HepG2 (cell line): Measurements from ENCODE around the gene PDIA5. TPM values are rescaled to one million over a fixed set of nuclear protein-coding genes. Genes with fewer than 3 reads are reported as not detected.
A peak's percentile ranks its signal among the peaks of the same experiment; 100 is the strongest.

ENCODE experiments used
- CCAR2 ChIP-seq: fragments of 200-400 bp; formaldehyde crosslinking; optimal IDR thresholded peaks from 2 replicates; pipeline ENCODE3; 2018; ENCODE audit warnings: low read depth, mild to moderate bottlenecking, low read length, moderate library complexity
- ELF4 ChIP-seq: sonication (generic); formaldehyde crosslinking; IDR thresholded peaks from 2 replicates; pipeline ENCODE4 v1.5.0; 2020; ENCODE audit warnings: missing genetic modification reagents, mild to moderate bottlenecking, moderate library complexity, borderline replicate concordance
- KDM3A ChIP-seq: IDR thresholded peaks from 2 replicates; pipeline ENCODE4 v1.6.1; 2018; ENCODE audit warnings: low read depth, missing compliant biosample characterization
- MIER2 ChIP-seq: IDR thresholded peaks from 2 replicates; pipeline ENCODE4 v1.6.1; 2016; ENCODE audit warnings: missing biosample characterization, missing genetic modification reagents
- MYNN ChIP-seq: sonication (generic); formaldehyde crosslinking; IDR thresholded peaks from 2 replicates; pipeline ENCODE4 v1.4.0; 2020; ENCODE audit warnings: mild to moderate bottlenecking, low read depth, missing genetic modification reagents
- NFKBIZ ChIP-seq: IDR thresholded peaks from 2 replicates; pipeline ENCODE4 v1.6.1; 2018; ENCODE audit warnings: missing genetic modification reagents, missing compliant biosample characterization
- NPAS2 ChIP-seq: sonication (generic); formaldehyde crosslinking; IDR thresholded peaks from 2 replicates; pipeline ENCODE4 v1.8.0; 2022; ENCODE audit warnings: mild to moderate bottlenecking, missing genetic modification reagents, borderline replicate concordance
- RBFOX2 ChIP-seq: fragments of 200-400 bp; formaldehyde crosslinking; IDR thresholded peaks from 2 replicates; pipeline ENCODE4 v1.6.1; 2017; ENCODE audit warnings: low read depth, mild to moderate bottlenecking, low read length
- STAG1 ChIP-seq: sonication (generic); formaldehyde crosslinking; IDR thresholded peaks from 2 replicates; pipeline ENCODE4 v1.4.0; 2020; ENCODE audit warnings: missing genetic modification reagents
- TAF15 ChIP-seq: fragments of 200-400 bp; formaldehyde crosslinking; IDR thresholded peaks from one replicate; pipeline ENCODE4 v1.6.1; 2018; ENCODE audit warnings: mild to moderate bottlenecking, low read depth, low read length; ENCODE audit not compliant: poor library complexity, severe bottlenecking
- TBX3 ChIP-seq: fragments of 450-650 bp; IDR thresholded peaks from 2 replicates; pipeline ENCODE4 v1.6.1; 2017; ENCODE audit warnings: antibody characterized with exemption, mild to moderate bottlenecking, inconsistent platforms, borderline replicate concordance
- ZFAT ChIP-seq: sonication (generic); formaldehyde crosslinking; conservative IDR thresholded peaks from 2 replicates; pipeline ENCODE4 v1.8.1; 2023; ENCODE audit warnings: missing genetic modification reagents, inconsistent platforms
- ZFP1 ChIP-seq: IDR thresholded peaks from 2 replicates; pipeline ENCODE4 v1.6.1; 2016
- ZNF256 ChIP-seq: sonication (generic); formaldehyde crosslinking; conservative IDR thresholded peaks from 2 replicates; pipeline ENCODE4 v1.4.0; 2020; ENCODE audit warnings: missing genetic modification reagents
- ZNF460 ChIP-seq: sonication (generic); formaldehyde crosslinking; IDR thresholded peaks from 2 replicates; pipeline ENCODE4 v1.5.1; 2020; ENCODE audit warnings: missing genetic modification reagents, mild to moderate bottlenecking, borderline replicate concordance
- ZNF562 ChIP-seq: sonication (generic); formaldehyde crosslinking; IDR thresholded peaks from 2 replicates; pipeline ENCODE4 v1.8.0; 2022; ENCODE audit warnings: missing genetic modification reagents, borderline replicate concordance
- polyA plus RNA-seq, 8 experiments: library from polyadenylated mRNA; depleted of rRNA in 3 of 8; stranded (reverse) in 7 of 8; unstranded in 1 of 8; fragments of >200 nt; fragmentation: Illumina TruSeq in 4 of 8; extraction: Trizol in 4 of 8; gene quantifications; 2 replicates each; pipeline versions ENCODE4 v1.2.1 to v1.2.3, GENCODE V29; 2011 to 2016; ENCODE audit warnings: low read depth in 4 of 8, missing spikeins in 1 of 8, mixed read lengths in 1 of 8; ENCODE audit not compliant: insufficient read depth in 1 of 8
- total RNA-seq, 5 experiments: library from RNA; depleted of rRNA; stranded (reverse); fragments of >200 nt; fragmentation: Illumina TruSeq; extraction: Trizol; gene quantifications; 2 replicates each; pipeline ENCODE4 v1.2.3, GENCODE V29; 2016; ENCODE audit warnings: low read depth in 1 of 5
- TF ChIP-seq, protein P1 (sequence below): sonication (generic); formaldehyde crosslinking; IDR thresholded peaks from 2 replicates; pipeline ENCODE4 v1.4.0; 2020; ENCODE audit warnings: mild to moderate bottlenecking, missing genetic modification reagents
- TF ChIP-seq, protein P2 (sequence below): IDR thresholded peaks from 2 replicates; pipeline ENCODE4 v1.6.1; 2016; ENCODE audit warnings: low read depth, missing genetic modification reagents, missing compliant biosample characterization
- TF ChIP-seq, protein P3 (sequence below): fragments of 450-650 bp; IDR thresholded peaks from 2 replicates; pipeline ENCODE4 v1.6.1; 2017; ENCODE audit warnings: mild to moderate bottlenecking
- TF ChIP-seq, protein P4 (sequence below): sonication (generic); formaldehyde crosslinking; IDR thresholded peaks from 2 replicates; pipeline ENCODE4 v1.5.0; 2020; ENCODE audit warnings: missing genetic modification reagents

PDIA5 gene
- total and polyA plus RNA-seq, 2 of the 13 experiments (the other 11 are each of a cell fraction or from before 2014, with no cell fraction given): 51.3 to 74.3 TPM

DNA sequence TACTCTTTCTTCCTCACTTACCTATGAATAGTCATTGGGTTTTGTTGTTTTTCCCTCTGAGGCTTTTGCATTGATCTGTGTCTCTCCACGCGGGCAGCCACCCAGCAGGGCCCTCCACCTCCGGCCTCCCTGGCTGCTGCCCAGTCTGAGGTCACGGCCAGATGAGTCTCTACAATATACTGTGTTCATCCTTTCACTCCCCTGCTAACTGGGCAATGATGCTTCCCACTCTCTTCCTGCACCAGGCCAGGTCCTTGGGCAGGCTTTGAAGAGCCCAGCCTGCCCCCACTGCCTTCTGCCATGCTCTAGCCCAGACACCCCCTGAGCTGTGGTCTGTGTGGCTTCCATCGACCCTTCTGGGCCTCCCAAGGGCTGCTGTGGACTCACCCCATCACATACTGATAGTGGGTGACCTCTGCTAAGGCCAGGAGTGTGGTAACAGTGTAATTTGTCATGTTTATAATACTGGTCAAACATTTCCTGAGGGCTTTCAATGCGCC, 18.0 kb downstream of the PDIA5 start (continued):
- TF ChIP-seq, protein P1, sequence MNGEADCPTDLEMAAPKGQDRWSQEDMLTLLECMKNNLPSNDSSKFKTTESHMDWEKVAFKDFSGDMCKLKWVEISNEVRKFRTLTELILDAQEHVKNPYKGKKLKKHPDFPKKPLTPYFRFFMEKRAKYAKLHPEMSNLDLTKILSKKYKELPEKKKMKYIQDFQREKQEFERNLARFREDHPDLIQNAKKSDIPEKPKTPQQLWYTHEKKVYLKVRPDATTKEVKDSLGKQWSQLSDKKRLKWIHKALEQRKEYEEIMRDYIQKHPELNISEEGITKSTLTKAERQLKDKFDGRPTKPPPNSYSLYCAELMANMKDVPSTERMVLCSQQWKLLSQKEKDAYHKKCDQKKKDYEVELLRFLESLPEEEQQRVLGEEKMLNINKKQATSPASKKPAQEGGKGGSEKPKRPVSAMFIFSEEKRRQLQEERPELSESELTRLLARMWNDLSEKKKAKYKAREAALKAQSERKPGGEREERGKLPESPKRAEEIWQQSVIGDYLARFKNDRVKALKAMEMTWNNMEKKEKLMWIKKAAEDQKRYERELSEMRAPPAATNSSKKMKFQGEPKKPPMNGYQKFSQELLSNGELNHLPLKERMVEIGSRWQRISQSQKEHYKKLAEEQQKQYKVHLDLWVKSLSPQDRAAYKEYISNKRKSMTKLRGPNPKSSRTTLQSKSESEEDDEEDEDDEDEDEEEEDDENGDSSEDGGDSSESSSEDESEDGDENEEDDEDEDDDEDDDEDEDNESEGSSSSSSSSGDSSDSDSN: peak; percentile 10; the same call in 1 of the 2 replicates
- TF ChIP-seq ELF4 (CRISPR knock-in tag) (no peak), CCAR2 (no peak), ZFAT (CRISPR knock-in tag) (no peak), ZNF256 (CRISPR knock-in tag) (no peak), KDM3A (CRISPR knock-in tag) (no peak), RBFOX2 (no peak), MYNN (no peak), TBX3 (no peak), NFKBIZ (CRISPR knock-in tag) (no peak), ZNF562 (CRISPR knock-in tag) (no peak), ZFP1 (CRISPR knock-in tag) (no peak), NPAS2 (CRISPR knock-in tag) (no peak), MIER2 (no peak), TAF15 (no peak), STAG1 (CRISPR knock-in tag) (no peak), ZNF460 (CRISPR knock-in tag) (no peak)
- TF ChIP-seq, protein P2, sequence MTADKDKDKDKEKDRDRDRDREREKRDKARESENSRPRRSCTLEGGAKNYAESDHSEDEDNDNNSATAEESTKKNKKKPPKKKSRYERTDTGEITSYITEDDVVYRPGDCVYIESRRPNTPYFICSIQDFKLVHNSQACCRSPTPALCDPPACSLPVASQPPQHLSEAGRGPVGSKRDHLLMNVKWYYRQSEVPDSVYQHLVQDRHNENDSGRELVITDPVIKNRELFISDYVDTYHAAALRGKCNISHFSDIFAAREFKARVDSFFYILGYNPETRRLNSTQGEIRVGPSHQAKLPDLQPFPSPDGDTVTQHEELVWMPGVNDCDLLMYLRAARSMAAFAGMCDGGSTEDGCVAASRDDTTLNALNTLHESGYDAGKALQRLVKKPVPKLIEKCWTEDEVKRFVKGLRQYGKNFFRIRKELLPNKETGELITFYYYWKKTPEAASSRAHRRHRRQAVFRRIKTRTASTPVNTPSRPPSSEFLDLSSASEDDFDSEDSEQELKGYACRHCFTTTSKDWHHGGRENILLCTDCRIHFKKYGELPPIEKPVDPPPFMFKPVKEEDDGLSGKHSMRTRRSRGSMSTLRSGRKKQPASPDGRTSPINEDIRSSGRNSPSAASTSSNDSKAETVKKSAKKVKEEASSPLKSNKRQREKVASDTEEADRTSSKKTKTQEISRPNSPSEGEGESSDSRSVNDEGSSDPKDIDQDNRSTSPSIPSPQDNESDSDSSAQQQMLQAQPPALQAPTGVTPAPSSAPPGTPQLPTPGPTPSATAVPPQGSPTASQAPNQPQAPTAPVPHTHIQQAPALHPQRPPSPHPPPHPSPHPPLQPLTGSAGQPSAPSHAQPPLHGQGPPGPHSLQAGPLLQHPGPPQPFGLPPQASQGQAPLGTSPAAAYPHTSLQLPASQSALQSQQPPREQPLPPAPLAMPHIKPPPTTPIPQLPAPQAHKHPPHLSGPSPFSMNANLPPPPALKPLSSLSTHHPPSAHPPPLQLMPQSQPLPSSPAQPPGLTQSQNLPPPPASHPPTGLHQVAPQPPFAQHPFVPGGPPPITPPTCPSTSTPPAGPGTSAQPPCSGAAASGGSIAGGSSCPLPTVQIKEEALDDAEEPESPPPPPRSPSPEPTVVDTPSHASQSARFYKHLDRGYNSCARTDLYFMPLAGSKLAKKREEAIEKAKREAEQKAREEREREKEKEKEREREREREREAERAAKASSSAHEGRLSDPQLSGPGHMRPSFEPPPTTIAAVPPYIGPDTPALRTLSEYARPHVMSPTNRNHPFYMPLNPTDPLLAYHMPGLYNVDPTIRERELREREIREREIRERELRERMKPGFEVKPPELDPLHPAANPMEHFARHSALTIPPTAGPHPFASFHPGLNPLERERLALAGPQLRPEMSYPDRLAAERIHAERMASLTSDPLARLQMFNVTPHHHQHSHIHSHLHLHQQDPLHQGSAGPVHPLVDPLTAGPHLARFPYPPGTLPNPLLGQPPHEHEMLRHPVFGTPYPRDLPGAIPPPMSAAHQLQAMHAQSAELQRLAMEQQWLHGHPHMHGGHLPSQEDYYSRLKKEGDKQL (CRISPR knock-in tag): no peak
- TF ChIP-seq, protein P3, sequence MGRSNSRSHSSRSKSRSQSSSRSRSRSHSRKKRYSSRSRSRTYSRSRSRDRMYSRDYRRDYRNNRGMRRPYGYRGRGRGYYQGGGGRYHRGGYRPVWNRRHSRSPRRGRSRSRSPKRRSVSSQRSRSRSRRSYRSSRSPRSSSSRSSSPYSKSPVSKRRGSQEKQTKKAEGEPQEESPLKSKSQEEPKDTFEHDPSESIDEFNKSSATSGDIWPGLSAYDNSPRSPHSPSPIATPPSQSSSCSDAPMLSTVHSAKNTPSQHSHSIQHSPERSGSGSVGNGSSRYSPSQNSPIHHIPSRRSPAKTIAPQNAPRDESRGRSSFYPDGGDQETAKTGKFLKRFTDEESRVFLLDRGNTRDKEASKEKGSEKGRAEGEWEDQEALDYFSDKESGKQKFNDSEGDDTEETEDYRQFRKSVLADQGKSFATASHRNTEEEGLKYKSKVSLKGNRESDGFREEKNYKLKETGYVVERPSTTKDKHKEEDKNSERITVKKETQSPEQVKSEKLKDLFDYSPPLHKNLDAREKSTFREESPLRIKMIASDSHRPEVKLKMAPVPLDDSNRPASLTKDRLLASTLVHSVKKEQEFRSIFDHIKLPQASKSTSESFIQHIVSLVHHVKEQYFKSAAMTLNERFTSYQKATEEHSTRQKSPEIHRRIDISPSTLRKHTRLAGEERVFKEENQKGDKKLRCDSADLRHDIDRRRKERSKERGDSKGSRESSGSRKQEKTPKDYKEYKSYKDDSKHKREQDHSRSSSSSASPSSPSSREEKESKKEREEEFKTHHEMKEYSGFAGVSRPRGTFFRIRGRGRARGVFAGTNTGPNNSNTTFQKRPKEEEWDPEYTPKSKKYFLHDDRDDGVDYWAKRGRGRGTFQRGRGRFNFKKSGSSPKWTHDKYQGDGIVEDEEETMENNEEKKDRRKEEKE: no peak
- TF ChIP-seq, protein P4, sequence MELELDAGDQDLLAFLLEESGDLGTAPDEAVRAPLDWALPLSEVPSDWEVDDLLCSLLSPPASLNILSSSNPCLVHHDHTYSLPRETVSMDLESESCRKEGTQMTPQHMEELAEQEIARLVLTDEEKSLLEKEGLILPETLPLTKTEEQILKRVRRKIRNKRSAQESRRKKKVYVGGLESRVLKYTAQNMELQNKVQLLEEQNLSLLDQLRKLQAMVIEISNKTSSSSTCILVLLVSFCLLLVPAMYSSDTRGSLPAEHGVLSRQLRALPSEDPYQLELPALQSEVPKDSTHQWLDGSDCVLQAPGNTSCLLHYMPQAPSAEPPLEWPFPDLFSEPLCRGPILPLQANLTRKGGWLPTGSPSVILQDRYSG (CRISPR knock-in tag): no peak
